OCI-LY3 (cell line): ENCODE measurements around the gene MRPL28.

Experiments used
- CTCF ChIP-seq: fragments of 200-600, 300-600 bp; sonication (generic); IDR thresholded peaks from 2 replicates; pipeline ENCODE4 v1.5.1; 2014; ENCODE audit warnings: antibody characterized with exemption, low read length, low read depth
- EZH2phosphoT487 ChIP-seq: fragments of 200-600 bp; shearing (Covaris generic); IDR thresholded peaks from 2 replicates; pipeline ENCODE4 v1.6.1; 2018; ENCODE audit warnings: antibody characterized with exemption, mixed run types, low read depth

- TF ChIP-seq CTCF (no peak), EZH2phosphoT487 (no peak)
Measured at GRCh38 chr16:411576-412265, 41.4 kb upstream of the MRPL28 start.
